ENCODE measurements around the gene PTP4A2. TPM values are rescaled to one million over a fixed set of nuclear protein-coding genes. Genes with fewer than 3 reads are reported as not detected.

Gene PTP4A2
- total RNA-seq, 4 donors from 2014 or later: 276 to 567 (median 333) TPM

- no peaks in the 10 kb centered on the region for H3K27me3 ChIP-seq
- no peaks in the 10 kb centered on the region for H3K36me3 ChIP-seq
- intact Hi-C loops (cut with DNase I; ENCODE audit: low total_unique reads): no loop called here
- TF ChIP-seq POLR2A (IDR thresholded peaks at IDR 0.05): no peak
- no peak overlapping the region for H3K27ac ChIP-seq
- H3K4me1 ChIP-seq: no peaks in the 10 kb centered on the region
- H3K9me3 ChIP-seq: no peaks in the 10 kb centered on the region
- no peak overlapping the region for H3K4me3 ChIP-seq
- no peak for DNase-seq
Measured at GRCh38 chr1:31867546-31867945, 70.6 kb downstream of the PTP4A2 start.

- no peak overlapping the region for H3K27ac ChIP-seq
- no peak overlapping the region for H3K4me3 ChIP-seq
- TF ChIP-seq POLR2A (IDR thresholded peaks at IDR 0.05): no peak
- TF ChIP-seq CTCF (IDR thresholded peaks at IDR 0.05): no peak
- no peaks in the 10 kb centered on the region for H3K4me1 ChIP-seq
- no peaks in the 10 kb centered on the region for H3K36me3 ChIP-seq
- intact Hi-C loops (cut with DNase I; ENCODE audit: low total_unique reads): no loop called here
- H3K27me3 ChIP-seq: no peaks in the 10 kb centered on the region
- no peak for DNase-seq
- H3K9me3 ChIP-seq: no peaks in the 10 kb centered on the region
Measured at GRCh38 chr1:31866450-31867032, 71.6 kb downstream of the PTP4A2 start.

GRCh38 chr1:31865728-31866449 lies 72.3 kb downstream of the PTP4A2 start:
- no peak overlapping the region for H3K27ac ChIP-seq
- H3K36me3 ChIP-seq: no peaks in the 10 kb centered on the region
- H3K9me3 ChIP-seq: no peaks in the 10 kb centered on the region
- intact Hi-C loops (cut with DNase I; ENCODE audit: low total_unique reads): no loop called here
- H3K4me3 ChIP-seq: no peak overlapping the region
- TF ChIP-seq POLR2A (IDR thresholded peaks at IDR 0.05): no peak
- TF ChIP-seq CTCF (IDR thresholded peaks at IDR 0.05): no peak
- no peak for DNase-seq
- H3K4me1 ChIP-seq: no peaks in the 10 kb centered on the region
- no peaks in the 10 kb centered on the region for H3K27me3 ChIP-seq

GRCh38 chr1:31862071-31862470 lies 76.1 kb downstream of the PTP4A2 start:
- intact Hi-C loops (cut with DNase I; ENCODE audit: low total_unique reads): no loop called here
- Histone ChIP-seq H3K4me1 (no peaks in the 10 kb centered on the region), H3K36me3 (no peaks in the 10 kb centered on the region), H3K27ac (no peak overlapping the region), H3K27me3 (no peaks in the 10 kb centered on the region), H3K9me3 (no peaks in the 10 kb centered on the region), H3K4me3 (no peak overlapping the region)
- no peak for DNase-seq
- TF ChIP-seq POLR2A (IDR thresholded peaks at IDR 0.05): no peak
- TF ChIP-seq CTCF (IDR thresholded peaks at IDR 0.05): no peak

GRCh38 chr1:31861346-31861745 lies 76.8 kb downstream of the PTP4A2 start:
- Histone ChIP-seq H3K27ac (no peak overlapping the region), H3K4me3 (no peak overlapping the region), H3K9me3 (no peaks in the 10 kb centered on the region), H3K27me3 (no peaks in the 10 kb centered on the region), H3K4me1 (no peaks in the 10 kb centered on the region), H3K36me3 (no peaks in the 10 kb centered on the region)
- TF ChIP-seq POLR2A (IDR thresholded peaks at IDR 0.05) (no peak), CTCF (IDR thresholded peaks at IDR 0.05) (no peak)
- no peak for DNase-seq
- intact Hi-C loops (cut with DNase I; ENCODE audit: low total_unique reads): no loop called here

All from uterus (tissue), 4 donors.